Upper lobe of left lung (tissue), 6 donors: ENCODE measurements around the gene TBC1D9B. TPM values are rescaled to one million over a fixed set of nuclear protein-coding genes. Genes with fewer than 3 reads are reported as not detected.

Experiments used
- ATAC-seq, 2 donors: fragments of 200-7000 bp; cut with Tn5 transposase; one replicate each; pipeline ENCODE4 v1.9.1; 2022; ENCODE audit warnings: mild to moderate bottlenecking in 2 of 2, moderate library complexity in 2 of 2; ENCODE audit not compliant: low FRiP score in 2 of 2
- DNase-seq, 2 donors: peaks; one replicate each; pipeline ENCODE4 v3.0.0-alpha.2; 2019 to 2020
- H3K27ac ChIP-seq, 4 donors: fragments of 200-600 bp; sonication (generic); one replicate each; pipeline ENCODE4 v1.5.1; 2016 to 2019
- H3K27me3 ChIP-seq, 4 donors: fragments of 200-600 bp; sonication (generic); one replicate each; pipeline ENCODE4 v1.5.1; 2017 to 2019
- H3K36me3 ChIP-seq, 4 donors: fragments of 200-600 bp; sonication (generic); one replicate each; pipeline ENCODE4 v1.5.1; 2016 to 2019
- H3K4me1 ChIP-seq, 4 donors: fragments of 200-600 bp; sonication (generic); one replicate each; pipeline ENCODE4 v1.5.1; 2018 to 2019
- H3K4me3 ChIP-seq, 4 donors: fragments of 200-600 bp; sonication (generic); one replicate each; pipeline ENCODE4 v1.5.1; 2017 to 2019; ENCODE audit warnings: mild to moderate bottlenecking in 2 of 4, moderate library complexity in 1 of 4
- H3K9me3 ChIP-seq, 4 donors: fragments of 200-600 bp; sonication (generic); one replicate each; pipeline ENCODE4 v1.5.1; 2018 to 2019
- EP300 ChIP-seq, 4 donors: sonication (generic); formaldehyde crosslinking; IDR thresholded peaks; one replicate each; pipeline ENCODE4 v1.5.1; 2017; ENCODE audit warnings: antibody characterized with exemption in 4 of 4, control low read depth in 2 of 4
- POLR2A ChIP-seq, 4 donors: fragments of 450-650 bp; IDR thresholded peaks; one replicate each; pipeline ENCODE4 v1.5.1; 2016 to 2017; ENCODE audit warnings: antibody characterized with exemption in 4 of 4, mild to moderate bottlenecking in 2 of 4
- POLR2AphosphoS5 ChIP-seq, 2 donors: sonication (generic); formaldehyde crosslinking; IDR thresholded peaks; one replicate each; pipeline ENCODE4 v1.5.1; 2017; ENCODE audit warnings: antibody characterized with exemption in 2 of 2
- WGBS, 2 donors: methylation state at CpG; one replicate each; pipeline ENCODE4 v1.1.5; 2017 to 2018; 5-methylcytosine and 5-hydroxymethylcytosine counted together
- total RNA-seq, 6 donors: library from RNA; depleted of rRNA in 4 of 6; stranded (reverse); fragments of >200 nt in 4 of 6; gene quantifications; one replicate each; pipeline versions ENCODE4 v1.1.0 to v1.2.1, GENCODE V29; 2016 to 2021
- TF ChIP-seq, protein P1 (sequence below), 6 experiments: fragments of 450-650 bp in 4 of 6; fragments of 200-600 bp in 2 of 6; sonication (generic) in 2 of 6; IDR thresholded peaks; one replicate each; pipeline ENCODE4 v1.5.1; 2016 to 2019; ENCODE audit warnings: antibody characterized with exemption in 6 of 6
- donor health status: DM: no; HTN: no; CAD: no; lungs with moderate emphysema.
- donor health status: DM: no; HTN: yes; CAD: no; lungs with severe emphysema.

The TBC1D9B gene
- total RNA-seq, 6 donors from 2014 or later, result 66.4 to 228 (median 110) TPM

DNA sequence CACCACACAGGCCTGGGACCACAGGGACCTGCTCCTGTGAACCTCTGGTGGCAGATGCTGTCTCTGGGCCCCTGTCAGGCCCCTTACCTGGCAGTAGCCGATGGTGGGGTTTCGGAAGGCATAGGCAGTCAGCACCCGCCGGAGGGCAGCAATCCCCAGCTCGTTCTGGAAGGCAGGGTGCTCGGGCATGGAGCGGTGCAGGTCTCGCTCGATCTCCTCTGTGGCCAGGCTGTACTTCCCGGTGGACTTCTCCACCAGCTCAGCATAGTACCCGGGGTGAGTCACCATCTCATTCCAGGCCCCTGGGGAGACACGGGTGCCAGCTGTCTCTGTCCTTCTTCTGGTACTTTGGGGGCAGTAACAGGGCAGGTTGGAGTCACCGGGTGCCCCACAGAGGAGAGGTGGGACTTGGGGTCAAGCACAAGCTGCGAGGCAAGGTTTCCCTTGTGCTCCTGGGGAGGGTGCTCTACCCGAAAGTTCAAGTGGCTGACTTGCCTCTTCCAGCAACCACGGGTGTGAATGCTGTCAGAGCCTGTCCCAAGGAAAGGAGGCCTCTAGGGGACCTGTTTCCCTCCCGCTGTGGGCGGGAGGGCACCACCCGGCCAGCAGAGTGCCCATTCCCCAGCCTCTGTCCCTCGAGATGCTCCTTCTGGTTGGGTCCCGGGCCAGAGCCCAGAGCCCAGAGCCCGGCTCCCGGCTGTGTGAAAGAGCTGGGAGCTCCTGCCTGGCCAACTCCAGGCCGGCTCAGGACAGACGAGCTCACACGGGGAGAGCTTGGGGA, 29.3 kb downstream of the TBC1D9B start:
- DNase-seq, result no peak
- TF ChIP-seq EP300 (IDR thresholded peaks at IDR 0.05) (no peak), POLR2AphosphoS5 (IDR thresholded peaks at IDR 0.05) (no peak), POLR2A (IDR thresholded peaks at IDR 0.05) (no peak)
- TF ChIP-seq, protein P1, sequence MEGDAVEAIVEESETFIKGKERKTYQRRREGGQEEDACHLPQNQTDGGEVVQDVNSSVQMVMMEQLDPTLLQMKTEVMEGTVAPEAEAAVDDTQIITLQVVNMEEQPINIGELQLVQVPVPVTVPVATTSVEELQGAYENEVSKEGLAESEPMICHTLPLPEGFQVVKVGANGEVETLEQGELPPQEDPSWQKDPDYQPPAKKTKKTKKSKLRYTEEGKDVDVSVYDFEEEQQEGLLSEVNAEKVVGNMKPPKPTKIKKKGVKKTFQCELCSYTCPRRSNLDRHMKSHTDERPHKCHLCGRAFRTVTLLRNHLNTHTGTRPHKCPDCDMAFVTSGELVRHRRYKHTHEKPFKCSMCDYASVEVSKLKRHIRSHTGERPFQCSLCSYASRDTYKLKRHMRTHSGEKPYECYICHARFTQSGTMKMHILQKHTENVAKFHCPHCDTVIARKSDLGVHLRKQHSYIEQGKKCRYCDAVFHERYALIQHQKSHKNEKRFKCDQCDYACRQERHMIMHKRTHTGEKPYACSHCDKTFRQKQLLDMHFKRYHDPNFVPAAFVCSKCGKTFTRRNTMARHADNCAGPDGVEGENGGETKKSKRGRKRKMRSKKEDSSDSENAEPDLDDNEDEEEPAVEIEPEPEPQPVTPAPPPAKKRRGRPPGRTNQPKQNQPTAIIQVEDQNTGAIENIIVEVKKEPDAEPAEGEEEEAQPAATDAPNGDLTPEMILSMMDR (IDR thresholded peaks at IDR 0.05), result no peak
- Histone ChIP-seq H3K9me3 (peaks cover 4 to 14% (median 11%) of the 10 kb centered on the region in 4 donors), H3K36me3 (peaks cover 15 to 89% (median 52%) of the 10 kb centered on the region in 4 donors), H3K27ac (no peak overlapping the region), H3K4me1 (no peaks in the 10 kb centered on the region), H3K27me3 (no peaks in the 10 kb centered on the region), H3K4me3 (no peak overlapping the region)
- WGBS, 2 donors, result 81 to 91% methylated on average over 5 to 25 of the region's 26 CpGs
- ATAC-seq, result peak in 1 of 2 donors; percentile 16

DNA sequence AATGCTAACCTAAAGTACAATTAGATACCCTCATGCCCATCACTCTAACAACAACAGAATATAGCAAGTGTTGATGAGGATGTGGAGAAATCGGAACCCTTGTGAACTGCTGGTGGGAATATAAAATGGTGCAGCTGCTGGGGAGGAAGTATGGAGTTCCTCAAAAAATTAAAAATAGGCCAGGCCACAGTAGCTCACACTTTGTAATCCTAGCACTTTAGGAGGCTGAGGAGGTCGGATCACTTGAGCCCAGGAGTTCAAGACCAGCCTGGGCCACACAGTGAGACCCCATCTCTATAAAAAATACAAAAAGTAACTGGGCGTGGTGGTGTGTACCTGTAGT, 31.1 kb downstream of the TBC1D9B start:
- Histone ChIP-seq H3K36me3 (peaks cover 15 to 93% (median 63%) of the 10 kb centered on the region in 4 donors), H3K27me3 (no peaks in the 10 kb centered on the region), H3K4me3 (no peak overlapping the region), H3K27ac (no peak overlapping the region), H3K4me1 (no peaks in the 10 kb centered on the region), H3K9me3 (no peaks in the 10 kb centered on the region)
- TF ChIP-seq, protein P1 (IDR thresholded peaks at IDR 0.05), result no peak
- TF ChIP-seq POLR2AphosphoS5 (IDR thresholded peaks at IDR 0.05) (no peak), POLR2A (IDR thresholded peaks at IDR 0.05) (no peak), EP300 (IDR thresholded peaks at IDR 0.05) (no peak)
- 75 to 84% methylated on average over 3 of the region's 3 CpGs for WGBS, 2 donors
- DNase-seq (no peak), ATAC-seq (no peak)

DNA sequence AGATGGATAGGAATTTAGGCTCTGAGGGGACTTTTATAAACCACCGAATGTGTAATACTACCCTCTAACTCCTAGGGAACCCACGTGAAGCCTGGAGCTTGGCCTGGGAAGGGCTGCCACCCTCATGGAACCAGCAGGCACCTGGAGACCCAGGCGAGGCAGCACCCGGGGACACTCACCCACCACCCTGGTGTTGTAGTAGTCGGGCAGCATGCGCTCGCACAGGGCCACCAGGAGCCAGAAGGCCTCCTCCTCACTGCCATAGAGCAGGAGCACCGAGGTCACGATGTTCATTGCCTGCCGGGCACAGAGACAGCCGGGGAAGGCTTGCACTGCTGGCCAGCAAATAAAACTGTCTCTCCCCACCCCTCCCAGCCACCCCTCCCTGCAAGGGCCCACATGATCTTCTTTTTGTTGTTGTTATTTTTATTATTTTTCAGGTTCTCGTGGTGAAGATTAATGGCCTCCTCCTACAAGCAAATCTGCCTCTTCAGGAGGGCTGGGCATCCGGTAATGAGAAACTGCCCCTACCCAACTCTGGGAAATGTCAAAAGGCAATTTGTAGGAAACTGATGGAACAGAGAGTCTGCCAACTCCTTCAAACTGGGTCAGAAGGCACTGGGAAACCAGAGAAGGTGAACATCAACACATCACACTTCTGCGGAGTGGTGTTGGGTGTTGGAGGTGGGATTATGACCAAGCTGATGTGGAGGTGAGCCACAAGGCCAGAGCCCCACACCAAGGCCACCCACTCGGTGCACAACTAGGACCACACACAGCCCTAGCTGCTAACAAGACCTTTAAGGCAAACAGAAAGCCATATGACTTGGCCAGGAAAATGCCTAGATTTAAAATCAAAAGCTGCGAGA, 31.7 kb downstream of the TBC1D9B start:
- Histone ChIP-seq H3K9me3 (no peaks in the 10 kb centered on the region), H3K4me1 (no peaks in the 10 kb centered on the region), H3K4me3 (no peak overlapping the region), H3K36me3 (peaks cover 15 to 95% (median 68%) of the 10 kb centered on the region in 4 donors), H3K27me3 (no peaks in the 10 kb centered on the region), H3K27ac (no peak overlapping the region)
- DNase-seq (no peak), ATAC-seq (no peak)
- WGBS, 2 donors, result 93 to 94% methylated on average over 11 to 16 of the region's 16 CpGs
- TF ChIP-seq POLR2A (IDR thresholded peaks at IDR 0.05), result no peak
- TF ChIP-seq POLR2AphosphoS5 (IDR thresholded peaks at IDR 0.05), result no peak
- no peak for TF ChIP-seq EP300 (IDR thresholded peaks at IDR 0.05)
- TF ChIP-seq, protein P1 (IDR thresholded peaks at IDR 0.05), result no peak

DNA sequence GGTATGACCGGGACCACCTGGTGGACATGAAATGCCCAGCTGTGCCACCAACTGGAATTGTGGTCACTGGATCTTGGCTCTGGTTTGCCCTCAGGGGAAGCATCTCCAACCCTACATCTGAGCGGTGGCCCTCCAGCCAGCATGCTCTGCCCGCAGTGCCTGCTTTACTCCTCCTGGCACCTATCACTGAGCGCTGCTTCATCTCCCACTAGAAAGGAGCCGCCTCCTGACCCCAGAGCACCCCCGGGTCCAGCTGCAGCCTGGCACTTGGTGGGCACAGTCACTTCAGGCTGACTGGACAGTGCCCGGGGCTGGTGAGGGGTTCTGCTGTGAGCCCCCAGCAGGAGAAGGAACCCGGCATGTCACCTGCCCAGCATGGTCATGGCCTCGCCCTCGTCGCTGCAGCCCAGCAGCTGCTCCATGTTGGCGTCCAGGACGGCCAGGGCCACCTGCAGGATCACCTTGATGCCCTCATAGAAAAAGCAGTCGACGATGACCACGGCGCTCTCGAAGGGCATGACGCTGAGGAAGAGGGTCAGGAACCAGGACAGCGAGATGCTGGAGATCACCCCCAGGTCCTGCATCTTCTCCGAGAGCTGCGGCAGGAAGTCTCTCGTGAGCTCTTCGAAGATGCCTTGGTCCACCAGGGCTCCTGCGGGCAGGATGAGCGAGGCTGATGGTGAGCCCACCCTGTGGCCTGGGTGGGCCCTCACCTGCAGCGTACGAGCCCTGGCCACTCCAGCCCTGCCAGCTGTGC, 33.0 kb downstream of the TBC1D9B start:
- WGBS, 2 donors, result 92 to 97% methylated on average over 17 to 28 of the region's 28 CpGs
- H3K4me1 ChIP-seq, result no peaks in the 10 kb centered on the region
- DNase-seq, result no peak
- no peaks in the 10 kb centered on the region for H3K27me3 ChIP-seq
- no peak for ATAC-seq
- TF ChIP-seq, protein P1 (IDR thresholded peaks at IDR 0.05), result no peak
- TF ChIP-seq POLR2A (IDR thresholded peaks at IDR 0.05), result no peak
- no peak for TF ChIP-seq EP300 (IDR thresholded peaks at IDR 0.05)
- TF ChIP-seq POLR2AphosphoS5 (IDR thresholded peaks at IDR 0.05), result no peak
- no peak overlapping the region for H3K4me3 ChIP-seq
- no peak overlapping the region for H3K27ac ChIP-seq
- H3K36me3 ChIP-seq, result peaks cover 15 to 95% (median 73%) of the 10 kb centered on the region in 4 donors
- H3K9me3 ChIP-seq, result no peaks in the 10 kb centered on the region
